Brain microvascular endothelial cell (primary cell): ENCODE measurements around the gene ZNF112.
A peak's percentile ranks its signal among the peaks of the same experiment; 100 is the strongest.

ENCODE experiments used
- DNase-seq: peaks from one replicate; pipeline ENCODE4 v3.0.0-alpha.2; 2020
- H3K27ac ChIP-seq: fragments of 250-450 bp; sonication (Bioruptor Pico); 2 replicates; pipeline ENCODE4 v1.5.1; 2020; ENCODE audit warnings: mild to moderate bottlenecking, moderate library complexity
- H3K27me3 ChIP-seq: fragments of 250-450 bp; sonication (Bioruptor Pico); replicated peaks from 2 replicates; pipeline ENCODE4 v1.5.1; 2020; ENCODE audit warnings: mild to moderate bottlenecking
- H3K36me3 ChIP-seq: fragments of 250-450 bp; sonication (Bioruptor Pico); replicated peaks from 2 replicates; pipeline ENCODE4 v1.5.1; 2020; ENCODE audit warnings: mild to moderate bottlenecking
- H3K4me3 ChIP-seq: 2 replicates; pipeline ENCODE4 v1.5.1; 2011; ENCODE audit warnings: low read depth, mild to moderate bottlenecking, control low read depth, low read length, moderate library complexity
- CTCF ChIP-seq: IDR thresholded peaks from 2 replicates; pipeline ENCODE4 v1.5.1; 2011; ENCODE audit warnings: low read depth, mild to moderate bottlenecking, moderate library complexity, low read length, control low read depth, inconsistent platforms; ENCODE audit errors: missing control alignments
- in situ Hi-C: cut with HindIII; loops from 2 replicates; pipeline ENCODE4 v1.10.0; 2017; ENCODE audit warnings: low sequenced_read_pairs, low pct_ligation_motif_present

Gene ZNF112

GRCh38 chr19:44304659-44305193 is 51.8 kb downstream of the ZNF112 start, which contains the start of gene ZNF235:
Gene ZNF235 (minus strand): TSS chr19:44305025. CDS start chr19:44303404, 1,621 bp downstream.
- H3K36me3 ChIP-seq: no peaks in the 10 kb centered on the region
- in situ Hi-C loops: no loop called here

GRCh38 chr19:44303976-44304568 is 52.4 kb downstream of the ZNF112 start:
- in situ Hi-C loops: no loop called here
- Histone ChIP-seq H3K27me3 (no peaks in the 10 kb centered on the region), H3K27ac (peak overlapping the region; percentile 83), H3K36me3 (peaks cover 5% of the 10 kb centered on the region), H3K4me3 (peak overlapping the region; percentile 86)
- DNase-seq: peak; percentile 27
- TF ChIP-seq CTCF: no peak

More at GRCh38 chr19:44304659-44305193, 51.8 kb downstream of the ZNF112 start, which contains the start of gene ZNF235:
- DNase-seq: peak; percentile 98
- Histone ChIP-seq H3K27ac (peak within 1 kb of the TSS; percentile 83), H3K4me3 (peak within 1 kb of the TSS; percentile 86), H3K27me3 (no peaks in the 10 kb centered on the region)
- no peak for TF ChIP-seq CTCF

GRCh38 chr19:44303320-44303719 is 53.2 kb downstream of the ZNF112 start:
- Histone ChIP-seq H3K4me3 (no peak overlapping the region), H3K36me3 (peaks cover 9% of the 10 kb centered on the region), H3K27ac (no peak overlapping the region), H3K27me3 (no peaks in the 10 kb centered on the region)
- DNase-seq: no peak
- TF ChIP-seq CTCF: no peak
- in situ Hi-C loops: no loop called here

GRCh38 chr19:44284968-44285367 is 71.5 kb downstream of the ZNF112 start:
- no peak overlapping the region for H3K4me3 ChIP-seq
- DNase-seq: no peak
- no peak overlapping the region for H3K27ac ChIP-seq
- peaks cover 16% of the 10 kb centered on the region for H3K36me3 ChIP-seq
- TF ChIP-seq CTCF: no peak
- H3K27me3 ChIP-seq: no peaks in the 10 kb centered on the region
- in situ Hi-C loops: no loop called here

GRCh38 chr19:44282846-44283245 is 73.6 kb downstream of the ZNF112 start:
- no peak for TF ChIP-seq CTCF
- H3K4me3 ChIP-seq: no peak overlapping the region
- in situ Hi-C loops: no loop called here
- H3K27ac ChIP-seq: no peak overlapping the region
- H3K36me3 ChIP-seq: peaks cover 9% of the 10 kb centered on the region
- H3K27me3 ChIP-seq: no peaks in the 10 kb centered on the region
- DNase-seq: no peak
